HG03442 (cell line): ENCODE data around the gene PHF14.

Source experiments
- ATAC-seq: cut with Tn5 transposase; IDR thresholded peaks from one replicate; pipeline ENCODE4 v1.9.1; 2021; ENCODE audit warnings: mild to moderate bottlenecking, moderate library complexity; ENCODE audit not compliant: unreplicated experiment

Gene PHF14

GRCh38 chr7:11171569-11172192, 198.0 kb downstream of the PHF14 start:
- no peak for ATAC-seq

GRCh38 chr7:11172835-11173234, 199.2 kb downstream of the PHF14 start:
- no peak for ATAC-seq

GRCh38 chr7:11175371-11175770, 201.7 kb downstream of the PHF14 start:
- ATAC-seq: no peak

GRCh38 chr7:11175887-11176286, 202.2 kb downstream of the PHF14 start:
- ATAC-seq: no peak

- ATAC-seq: no peak
Measured at GRCh38 chr7:11176985-11177555, 203.4 kb downstream of the PHF14 start.

- ATAC-seq: no peak
Measured at GRCh38 chr7:11177793-11178192, 204.1 kb downstream of the PHF14 start.

GRCh38 chr7:11181590-11181989, 207.9 kb downstream of the PHF14 start:
- no peak for ATAC-seq

- no peak for ATAC-seq
Measured at GRCh38 chr7:11182736-11183135, 209.1 kb downstream of the PHF14 start.

- ATAC-seq: no peak
Measured at GRCh38 chr7:11185179-11185815, 211.6 kb downstream of the PHF14 start.

GRCh38 chr7:11188529-11189310, 215.0 kb downstream of the PHF14 start:
- ATAC-seq: no peak

- ATAC-seq: no peak
Measured at GRCh38 chr7:11191081-11191480, 217.4 kb downstream of the PHF14 start.

- no peak for ATAC-seq
Measured at GRCh38 chr7:11191574-11192220, 218.0 kb downstream of the PHF14 start.

- no peak for ATAC-seq
Measured at GRCh38 chr7:11192506-11192905, 218.8 kb downstream of the PHF14 start.

GRCh38 chr7:11193131-11193867, 219.6 kb downstream of the PHF14 start:
- ATAC-seq: no peak

- no peak for ATAC-seq
Measured at GRCh38 chr7:11193888-11194287, 220.2 kb downstream of the PHF14 start.

- no peak for ATAC-seq
Measured at GRCh38 chr7:11194492-11194891, 220.8 kb downstream of the PHF14 start.

- no peak for ATAC-seq
Measured at GRCh38 chr7:11195502-11195901, 221.8 kb downstream of the PHF14 start.

GRCh38 chr7:11196143-11196542, 222.5 kb downstream of the PHF14 start:
- no peak for ATAC-seq

GRCh38 chr7:11203224-11203623, 229.6 kb downstream of the PHF14 start:
- no peak for ATAC-seq

GRCh38 chr7:11203683-11204082, 230.0 kb downstream of the PHF14 start:
- no peak for ATAC-seq
